Neuronal stem cell (in vitro differentiated cells): ENCODE measurements around the gene VPS54.

Source experiments
- DNase-seq: peaks from one replicate; pipeline ENCODE4 v3.0.0-alpha.2; 2013; ENCODE audit warnings: low spot score
- H2AFZ ChIP-seq: one replicate; pipeline ENCODE4 v1.6.1; 2013; ENCODE audit warnings: mild to moderate bottlenecking, low read length, inconsistent platforms
- H2AK5ac ChIP-seq: 2 replicates; pipeline ENCODE4 v1.6.1; 2013; ENCODE audit warnings: low read depth, mild to moderate bottlenecking, inconsistent platforms, low read length, moderate library complexity, mixed read lengths
- H2BK120ac ChIP-seq: 2 replicates; pipeline ENCODE4 v1.6.1; 2013; ENCODE audit warnings: low read depth, mild to moderate bottlenecking, inconsistent platforms, low read length, moderate library complexity, mixed read lengths
- H2BK12ac ChIP-seq: one replicate; pipeline ENCODE4 v1.6.1; 2013; ENCODE audit warnings: low read length, inconsistent platforms
- H2BK15ac ChIP-seq: 2 replicates; pipeline ENCODE4 v1.6.1; 2013; ENCODE audit warnings: mild to moderate bottlenecking, low read length, inconsistent platforms, mixed read lengths
- H2BK5ac ChIP-seq: one replicate; pipeline ENCODE4 v1.6.1; 2013; ENCODE audit warnings: inconsistent platforms, mild to moderate bottlenecking, low read length, moderate library complexity
- H3K14ac ChIP-seq: one replicate; pipeline ENCODE4 v1.6.1; 2013; ENCODE audit warnings: low read length, inconsistent platforms
- H3K18ac ChIP-seq: 2 replicates; pipeline ENCODE4 v1.6.1; 2013; ENCODE audit warnings: low read length, inconsistent platforms
- H3K23ac ChIP-seq: 2 replicates; pipeline ENCODE4 v1.6.1; 2013; ENCODE audit warnings: low read depth, mild to moderate bottlenecking, mixed read lengths, low read length, inconsistent platforms; ENCODE audit not compliant: poor library complexity
- H3K27ac ChIP-seq: replicated peaks from 3 replicates; pipeline ENCODE4 v1.5.1; 2013; ENCODE audit warnings: low read length, inconsistent platforms
- H3K27me3 ChIP-seq, 3 experiments: 2 replicates each; pipeline ENCODE4 v1.6.1; 2013; ENCODE audit warnings: low read length in 3 of 3, mild to moderate bottlenecking in 2 of 3, inconsistent platforms in 1 of 3, low read depth in 1 of 3, mixed read lengths in 1 of 3, moderate library complexity in 1 of 3; ENCODE audit not compliant: control insufficient read depth in 3 of 3, insufficient read depth in 3 of 3
- H3K36me3 ChIP-seq, 2 donors: replicated peaks in 1 of 2; 2 replicates each; pipeline ENCODE4 v1.6.1; 2013; ENCODE audit warnings: low read length in 2 of 2; ENCODE audit not compliant: control insufficient read depth in 2 of 2, insufficient read depth in 2 of 2
- H3K4ac ChIP-seq: 2 replicates; pipeline ENCODE4 v1.6.1; 2013; ENCODE audit warnings: inconsistent platforms, mild to moderate bottlenecking, low read length, moderate library complexity
- H3K4me1 ChIP-seq, 2 donors: 1 replicate in 1 of 2; 2 replicates in 1 of 2; pipeline ENCODE4 v1.6.1; 2013; ENCODE audit warnings: low read length in 2 of 2, low read depth in 1 of 2; ENCODE audit not compliant: control insufficient read depth in 2 of 2, insufficient read depth in 1 of 2
- H3K4me2 ChIP-seq: one replicate; pipeline ENCODE4 v1.6.1; 2013; ENCODE audit warnings: mild to moderate bottlenecking, low read length, inconsistent platforms; ENCODE audit not compliant: insufficient read depth, poor library complexity, severe bottlenecking
- H3K4me3 ChIP-seq, 2 donors: 2 replicates each; pipeline ENCODE4 v1.5.1; 2013; ENCODE audit warnings: low read length in 2 of 2, mild to moderate bottlenecking in 2 of 2, inconsistent platforms in 1 of 2, moderate library complexity in 1 of 2
- H3K79me1 ChIP-seq: one replicate; pipeline ENCODE4 v1.6.1; 2013; ENCODE audit warnings: low read depth, mild to moderate bottlenecking, inconsistent platforms, low read length, moderate library complexity
- H3K9ac ChIP-seq: one replicate; pipeline ENCODE4 v1.6.1; 2013; ENCODE audit warnings: mild to moderate bottlenecking, low read depth, low read length, inconsistent platforms; ENCODE audit not compliant: poor library complexity
- H3K9me3 ChIP-seq, 2 donors: replicated peaks in 1 of 2; 2 replicates each; pipeline versions ENCODE3 to v1.6.1; 2013; ENCODE audit warnings: low read length in 2 of 2, mild to moderate bottlenecking in 2 of 2, inconsistent platforms in 1 of 2, low read depth in 1 of 2, mixed read lengths in 1 of 2, moderate library complexity in 1 of 2; ENCODE audit not compliant: control insufficient read depth in 2 of 2, insufficient read depth in 1 of 2
- H4K8ac ChIP-seq: one replicate; pipeline ENCODE4 v1.6.1; 2013; ENCODE audit warnings: low read depth, mild to moderate bottlenecking, inconsistent platforms, low read length, moderate library complexity
- H4K91ac ChIP-seq: one replicate; pipeline ENCODE4 v1.6.1; 2013; ENCODE audit warnings: low read length, low read depth, mild to moderate bottlenecking, inconsistent platforms; ENCODE audit not compliant: poor library complexity
- WGBS, 2 donors: extraction: QIAGEN DNeasy Blood & Tissue Kit; methylation state at CpG; one replicate each; pipeline ENCODE4 v1.1.7; 2013; ENCODE audit warnings: missing lambda C conversion rate in 2 of 2, mixed read lengths in 1 of 2; ENCODE audit not compliant: insufficient read length in 2 of 2, insufficient replicate concordance in 1 of 2; ENCODE audit errors: extremely low coverage in 2 of 2; 5-methylcytosine and 5-hydroxymethylcytosine counted together

VPS54 gene

DNA sequence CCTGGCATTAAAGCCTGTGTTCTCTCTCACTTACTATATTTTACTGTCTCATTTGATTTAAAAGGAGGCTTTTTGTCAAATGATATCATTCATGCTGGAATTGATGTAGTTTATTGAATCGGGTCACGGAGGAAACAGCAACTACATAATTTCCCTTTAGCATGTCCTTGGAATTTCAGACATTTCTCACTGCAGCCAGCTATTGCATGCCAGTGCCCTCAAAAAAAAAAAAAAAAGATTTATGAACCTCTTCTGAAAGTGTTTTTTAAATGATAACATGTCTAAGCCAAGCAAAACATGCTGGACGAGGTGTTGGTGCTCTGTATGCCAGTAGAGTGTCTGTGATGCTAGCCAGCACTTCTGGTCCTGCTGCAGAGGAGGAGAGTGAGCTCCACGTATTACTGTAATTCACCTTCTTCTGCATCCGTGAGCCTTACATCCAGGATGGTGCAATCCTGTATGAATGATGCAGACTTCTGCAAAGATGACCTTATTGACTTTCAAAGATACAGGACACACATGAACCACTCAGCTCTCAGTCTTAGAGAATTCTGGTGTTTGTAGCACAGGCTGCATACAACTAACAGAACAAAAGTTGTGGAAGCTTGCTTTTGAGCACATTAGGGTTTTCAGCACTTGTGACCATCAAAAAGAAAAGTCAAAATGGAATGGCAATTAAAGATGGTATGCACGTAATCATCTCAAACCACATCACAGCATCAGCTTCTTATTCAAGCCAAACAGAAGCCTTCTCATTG, 146.5 kb downstream of the VPS54 start:
- peaks cover 2 to 53% of the 10 kb centered on the region in 2 donors for H3K36me3 ChIP-seq
- H3K4me1 ChIP-seq = no peaks in the 10 kb centered on the region
- H3K9ac ChIP-seq = no peak overlapping the region
- no peak overlapping the region for H3K4me2 ChIP-seq
- H2BK5ac ChIP-seq = no peak overlapping the region
- no peak overlapping the region for H3K27ac ChIP-seq
- no peak overlapping the region for H4K91ac ChIP-seq
- H2BK12ac ChIP-seq = no peak overlapping the region
- H2BK120ac ChIP-seq = no peak overlapping the region
- WGBS, 2 donors = no CpG with 5 or more reads among the region's 6 CpGs
- H2AK5ac ChIP-seq = no peak overlapping the region
- H3K9me3 ChIP-seq = peaks cover 8 to 24% of the 10 kb centered on the region in 2 donors
- H3K79me1 ChIP-seq = no peaks in the 10 kb centered on the region
- no peaks in the 10 kb centered on the region for H3K27me3 ChIP-seq
- H2BK15ac ChIP-seq = no peak overlapping the region
- no peak overlapping the region for H4K8ac ChIP-seq
- H3K14ac ChIP-seq = no peak overlapping the region
- no peak overlapping the region for H3K4ac ChIP-seq
- no peak overlapping the region for H2AFZ ChIP-seq
- no peak overlapping the region for H3K23ac ChIP-seq
- H3K4me3 ChIP-seq = no peak overlapping the region
- DNase-seq = no peak
- no peak overlapping the region for H3K18ac ChIP-seq

DNA sequence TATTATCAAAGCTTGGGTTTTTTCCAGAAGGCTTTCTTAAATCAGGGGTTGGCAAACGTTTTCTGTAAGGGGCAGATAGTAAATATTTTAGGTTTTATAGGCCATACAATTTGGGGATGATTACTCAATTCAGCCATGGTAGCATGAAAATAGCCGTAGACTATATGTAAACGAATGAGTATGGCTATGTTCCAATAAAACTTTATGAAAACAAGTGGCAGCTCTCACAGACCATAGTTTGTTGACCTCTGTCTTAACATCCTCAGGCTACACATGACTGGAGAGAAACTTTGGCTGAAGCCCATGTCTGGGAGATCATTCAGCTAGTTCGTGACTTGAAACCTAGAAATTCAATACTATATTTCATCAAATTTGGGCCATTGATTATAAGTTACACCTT, 147.4 kb downstream of the VPS54 start:
- H3K4ac ChIP-seq = no peak overlapping the region
- H3K4me1 ChIP-seq = no peaks in the 10 kb centered on the region
- no peak overlapping the region for H2BK5ac ChIP-seq
- H4K8ac ChIP-seq = no peak overlapping the region
- H2AFZ ChIP-seq = no peak overlapping the region
- peaks cover 2 to 50% of the 10 kb centered on the region in 2 donors for H3K36me3 ChIP-seq
- H2AK5ac ChIP-seq = no peak overlapping the region
- H2BK15ac ChIP-seq = no peak overlapping the region
- DNase-seq = no peak
- H3K23ac ChIP-seq = no peak overlapping the region
- no peaks in the 10 kb centered on the region for H3K79me1 ChIP-seq
- H3K4me3 ChIP-seq = no peak overlapping the region
- H2BK12ac ChIP-seq = no peak overlapping the region
- no peak overlapping the region for H3K18ac ChIP-seq
- no peaks in the 10 kb centered on the region for H3K27me3 ChIP-seq
- no peak overlapping the region for H3K9ac ChIP-seq
- no CpG with 5 or more reads among the region's 4 CpGs for WGBS, 2 donors
- H3K27ac ChIP-seq = no peak overlapping the region
- no peak overlapping the region for H3K4me2 ChIP-seq
- no peak overlapping the region for H2BK120ac ChIP-seq
- no peak overlapping the region for H4K91ac ChIP-seq
- peaks cover 8 to 24% of the 10 kb centered on the region in 2 donors for H3K9me3 ChIP-seq
- H3K14ac ChIP-seq = no peak overlapping the region

DNA sequence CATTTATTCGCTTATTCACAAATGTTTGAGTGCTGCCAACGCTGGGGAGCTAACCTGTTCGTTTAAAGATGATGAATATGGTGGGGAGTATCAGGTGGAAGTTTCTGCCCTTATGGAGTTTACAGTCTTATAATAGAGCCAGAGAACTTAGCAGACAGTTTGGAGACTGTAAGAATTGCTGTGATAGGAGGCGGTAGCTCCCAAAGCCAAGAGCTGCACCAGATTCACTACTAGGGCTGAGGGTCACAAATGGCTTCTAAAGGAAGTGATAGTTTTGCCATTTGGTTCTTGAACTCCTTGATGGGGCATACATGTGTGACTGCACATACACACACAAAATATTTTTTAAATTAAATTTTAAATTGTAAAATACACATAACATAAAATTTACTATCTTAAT, 148.5 kb downstream of the VPS54 start:
- Histone ChIP-seq H2BK15ac (no peak overlapping the region), H3K79me1 (no peaks in the 10 kb centered on the region), H3K9ac (no peak overlapping the region), H2AK5ac (no peak overlapping the region), H3K23ac (no peak overlapping the region), H2BK120ac (no peak overlapping the region), H2AFZ (no peak overlapping the region), H3K27me3 (no peaks in the 10 kb centered on the region), H3K4me3 (no peak overlapping the region), H3K4me2 (no peak overlapping the region), H2BK12ac (no peak overlapping the region), H3K9me3 (peaks cover 8 to 24% of the 10 kb centered on the region in 2 donors), H4K8ac (no peak overlapping the region), H3K36me3 (peaks cover 2 to 45% of the 10 kb centered on the region in 2 donors), H3K14ac (no peak overlapping the region), H3K4me1 (no peaks in the 10 kb centered on the region), H2BK5ac (no peak overlapping the region), H3K18ac (no peak overlapping the region), H4K91ac (no peak overlapping the region), H3K27ac (no peak overlapping the region), H3K4ac (no peak overlapping the region)
- no CpG with 5 or more reads among the region's 4 CpGs for WGBS, 2 donors
- DNase-seq = no peak

DNA sequence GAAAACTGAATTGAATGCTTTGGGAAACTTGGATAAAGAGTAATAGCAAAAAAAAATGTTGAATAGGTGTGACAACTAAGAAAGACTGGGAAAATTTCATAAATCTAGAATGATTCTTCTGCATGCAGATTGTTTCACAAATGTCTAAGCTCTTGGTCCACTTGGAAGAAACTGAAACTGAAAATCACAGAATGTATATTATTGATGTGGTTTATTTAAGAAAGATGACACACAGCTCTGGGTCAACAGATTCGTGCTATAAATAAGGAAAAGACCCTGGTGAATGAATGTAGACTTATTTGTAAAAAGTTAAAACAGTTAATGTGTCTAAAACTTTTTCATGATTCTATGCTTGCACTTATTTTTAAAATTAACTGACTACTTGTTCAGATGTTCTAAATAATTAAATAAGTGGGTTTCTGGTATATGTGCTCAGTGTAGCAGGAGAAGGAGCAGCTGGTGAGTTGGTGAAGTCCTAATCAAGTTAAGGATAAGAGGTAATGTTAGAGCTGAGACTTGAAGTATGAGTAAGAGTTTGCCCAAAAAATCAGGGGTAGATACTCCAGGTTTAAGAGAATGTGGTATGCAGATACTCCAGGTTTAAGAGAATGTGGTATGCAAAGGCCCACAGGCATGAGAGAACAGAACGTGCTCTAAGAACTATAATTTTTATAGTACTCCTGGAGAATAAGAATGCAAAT, 153.1 kb downstream of the VPS54 start:
- Histone ChIP-seq H2BK120ac (no peak overlapping the region), H3K23ac (no peak overlapping the region), H3K79me1 (no peaks in the 10 kb centered on the region), H3K14ac (no peak overlapping the region), H3K4me1 (no peaks in the 10 kb centered on the region), H3K27me3 (no peaks in the 10 kb centered on the region), H3K36me3 (peaks cover 0 to 54% of the 10 kb centered on the region in 2 donors), H2BK15ac (no peak overlapping the region), H3K9ac (no peak overlapping the region), H2BK12ac (no peak overlapping the region), H4K8ac (no peak overlapping the region), H4K91ac (no peak overlapping the region), H3K4me3 (no peak overlapping the region), H3K4ac (no peak overlapping the region), H2BK5ac (no peak overlapping the region), H2AK5ac (no peak overlapping the region), H3K4me2 (no peak overlapping the region), H3K9me3 (no peaks in the 10 kb centered on the region), H3K18ac (no peak overlapping the region), H3K27ac (no peak overlapping the region), H2AFZ (no peak overlapping the region)
- no CpG with 5 or more reads among the region's 2 CpGs for WGBS, 2 donors
- DNase-seq = no peak
